Lung (tissue), 12 donors: ENCODE measurements around the gene TPM3. TPM values are rescaled to one million over a fixed set of nuclear protein-coding genes. Genes with fewer than 3 reads are reported as not detected.

Experiments used
- ATAC-seq: fragments of 200-7000 bp; cut with Tn5 transposase; one replicate; pipeline ENCODE4 v1.9.1; 2020; ENCODE audit warnings: moderate number of reproducible peaks; ENCODE audit not compliant: insufficient read depth, low FRiP score
- DNase-seq, 3 donors: peaks; one replicate each; pipeline ENCODE4 v3.0.0-alpha.2; 2013 to 2017
- H3K27ac ChIP-seq, 2 donors: one replicate each; pipeline ENCODE4 v1.5.1; 2013; ENCODE audit warnings: mild to moderate bottlenecking in 2 of 2, moderate library complexity in 2 of 2, control low read depth in 1 of 2, inconsistent platforms in 1 of 2, low read depth in 1 of 2, low read length in 1 of 2
- H3K27me3 ChIP-seq, 3 donors: one replicate each; pipeline ENCODE4 v1.5.1; 2013; ENCODE audit warnings: low read length in 2 of 3; ENCODE audit not compliant: control insufficient read depth in 3 of 3, insufficient read depth in 3 of 3
- H3K36me3 ChIP-seq, 4 donors: one replicate each; pipeline ENCODE4 v1.5.1; 2013; ENCODE audit warnings: low read length in 4 of 4, mild to moderate bottlenecking in 1 of 4, moderate library complexity in 1 of 4; ENCODE audit not compliant: control insufficient read depth in 4 of 4, insufficient read depth in 4 of 4
- H3K4me1 ChIP-seq, 5 donors: one replicate each; pipeline ENCODE4 v1.5.1; 2013; ENCODE audit warnings: low read length in 5 of 5, mild to moderate bottlenecking in 2 of 5, moderate library complexity in 1 of 5; ENCODE audit not compliant: control insufficient read depth in 5 of 5, insufficient read depth in 5 of 5
- H3K4me3 ChIP-seq: one replicate; pipeline ENCODE4 v1.5.1; 2013; ENCODE audit warnings: mild to moderate bottlenecking, control low read depth, moderate library complexity
- H3K9ac ChIP-seq, 2 donors: one replicate each; pipeline ENCODE4 v1.5.1; 2013; ENCODE audit warnings: low read length in 2 of 2, control low read depth in 1 of 2; ENCODE audit not compliant: insufficient read depth in 1 of 2
- H3K9me3 ChIP-seq, 4 donors: one replicate each; pipeline ENCODE4 v1.5.1; 2013; ENCODE audit warnings: low read length in 3 of 4, mild to moderate bottlenecking in 1 of 4, moderate library complexity in 1 of 4; ENCODE audit not compliant: control insufficient read depth in 4 of 4, insufficient read depth in 3 of 4
- WGBS, 2 donors: extraction: QIAGEN DNeasy Blood & Tissue Kit; methylation state at CpG; one replicate each; pipeline ENCODE4 v1.1.7; 2013; 5-methylcytosine and 5-hydroxymethylcytosine counted together
- polyA plus RNA-seq, 2 donors: library from polyadenylated mRNA; stranded (reverse); fragments of 200-250 nt; gene quantifications; one replicate each; pipeline ENCODE4 v1.2.1, GENCODE V29; 2013
- total RNA-seq, 2 donors: library from RNA; depleted of rRNA in 1 of 2; stranded (reverse); fragments of >200 nt in 1 of 2; gene quantifications; one replicate each; pipeline ENCODE4 v1.2.1, GENCODE V29; 2014 to 2021
- TF ChIP-seq, protein P1 (sequence below): IDR thresholded peaks from 2 replicates; pipeline ENCODE4 v1.5.1; 2012; ENCODE audit warnings: mild to moderate bottlenecking; ENCODE audit errors: control extremely low read depth, extremely low read depth
- donor health status: control.
- donor health status: control.
- donor health status: Bipolar disorder and iron deficiency.
- donor health status: healthy.
- donor health status: DM: yes; HTN: yes; CAD: no.

TPM3 gene
- total and polyA plus RNA-seq, 4 donors, result 164 to 482 (median 306) TPM

DNA sequence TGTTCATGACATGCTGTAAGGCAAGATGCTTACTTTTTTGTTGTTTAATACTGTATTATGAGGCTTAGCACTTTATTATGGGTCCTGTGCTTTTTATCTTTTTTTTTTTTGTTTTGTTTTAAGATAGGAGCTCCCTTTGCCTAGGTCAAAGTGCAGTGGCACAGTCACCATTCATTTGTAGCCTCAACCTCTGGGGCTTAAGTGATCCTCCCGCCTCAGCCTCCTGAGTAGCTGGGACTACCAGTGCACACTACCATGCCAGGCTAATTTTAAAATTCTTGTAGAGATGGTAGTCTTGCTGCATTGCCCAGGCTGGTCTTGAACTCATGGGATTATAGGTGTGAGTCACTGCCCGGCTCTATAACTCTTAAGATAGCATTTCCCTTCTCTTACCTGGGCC, 33.5 kb upstream of the TPM3 start:
- H3K36me3 ChIP-seq, result peaks cover 4 to 34% (median 24%) of the 10 kb centered on the region in 4 donors
- WGBS, 2 donors, result 94 to 100% methylated on average over 2 of the region's 2 CpGs
- H3K4me1 ChIP-seq, result peaks cover 0 to 9% (median 0%) of the 10 kb centered on the region in 5 donors
- H3K9ac ChIP-seq, result no peak overlapping the region
- no peak overlapping the region for H3K4me3 ChIP-seq
- no peak overlapping the region for H3K27ac ChIP-seq
- TF ChIP-seq, protein P1, sequence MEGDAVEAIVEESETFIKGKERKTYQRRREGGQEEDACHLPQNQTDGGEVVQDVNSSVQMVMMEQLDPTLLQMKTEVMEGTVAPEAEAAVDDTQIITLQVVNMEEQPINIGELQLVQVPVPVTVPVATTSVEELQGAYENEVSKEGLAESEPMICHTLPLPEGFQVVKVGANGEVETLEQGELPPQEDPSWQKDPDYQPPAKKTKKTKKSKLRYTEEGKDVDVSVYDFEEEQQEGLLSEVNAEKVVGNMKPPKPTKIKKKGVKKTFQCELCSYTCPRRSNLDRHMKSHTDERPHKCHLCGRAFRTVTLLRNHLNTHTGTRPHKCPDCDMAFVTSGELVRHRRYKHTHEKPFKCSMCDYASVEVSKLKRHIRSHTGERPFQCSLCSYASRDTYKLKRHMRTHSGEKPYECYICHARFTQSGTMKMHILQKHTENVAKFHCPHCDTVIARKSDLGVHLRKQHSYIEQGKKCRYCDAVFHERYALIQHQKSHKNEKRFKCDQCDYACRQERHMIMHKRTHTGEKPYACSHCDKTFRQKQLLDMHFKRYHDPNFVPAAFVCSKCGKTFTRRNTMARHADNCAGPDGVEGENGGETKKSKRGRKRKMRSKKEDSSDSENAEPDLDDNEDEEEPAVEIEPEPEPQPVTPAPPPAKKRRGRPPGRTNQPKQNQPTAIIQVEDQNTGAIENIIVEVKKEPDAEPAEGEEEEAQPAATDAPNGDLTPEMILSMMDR, result no peak
- no peaks in the 10 kb centered on the region for H3K9me3 ChIP-seq
- H3K27me3 ChIP-seq, result no peaks in the 10 kb centered on the region
- ATAC-seq (no peak), DNase-seq (no peak)

DNA sequence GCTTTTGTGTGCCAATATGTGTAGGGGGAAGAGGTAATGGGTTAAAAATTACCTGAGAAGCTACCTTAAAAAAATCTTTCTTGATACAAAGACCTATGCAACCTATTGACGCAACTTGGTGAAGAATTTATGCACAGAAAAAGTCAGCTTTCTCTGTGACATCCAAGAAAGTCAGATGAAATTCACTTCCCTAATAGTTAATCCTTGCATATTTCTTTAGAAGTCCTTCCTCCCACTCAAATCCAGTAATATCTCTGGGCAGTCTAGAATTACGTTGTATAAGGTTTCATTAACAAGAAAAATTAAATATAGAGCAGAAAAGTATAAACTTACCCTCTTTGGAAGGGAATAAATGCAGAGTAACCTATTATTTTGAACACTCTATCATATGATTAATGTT, 31.7 kb upstream of the TPM3 start:
- TF ChIP-seq, protein P1, result no peak
- Histone ChIP-seq H3K9me3 (no peaks in the 10 kb centered on the region), H3K9ac (no peak overlapping the region), H3K27ac (no peak overlapping the region), H3K4me3 (no peak overlapping the region), H3K27me3 (no peaks in the 10 kb centered on the region), H3K4me1 (peaks cover 0 to 18% (median 9%) of the 10 kb centered on the region in 5 donors), H3K36me3 (peaks cover 11 to 24% (median 17%) of the 10 kb centered on the region in 4 donors)
- 54 to 76% methylated on average over 2 of the region's 2 CpGs for WGBS, 2 donors
- ATAC-seq (no peak), DNase-seq (no peak)

DNA sequence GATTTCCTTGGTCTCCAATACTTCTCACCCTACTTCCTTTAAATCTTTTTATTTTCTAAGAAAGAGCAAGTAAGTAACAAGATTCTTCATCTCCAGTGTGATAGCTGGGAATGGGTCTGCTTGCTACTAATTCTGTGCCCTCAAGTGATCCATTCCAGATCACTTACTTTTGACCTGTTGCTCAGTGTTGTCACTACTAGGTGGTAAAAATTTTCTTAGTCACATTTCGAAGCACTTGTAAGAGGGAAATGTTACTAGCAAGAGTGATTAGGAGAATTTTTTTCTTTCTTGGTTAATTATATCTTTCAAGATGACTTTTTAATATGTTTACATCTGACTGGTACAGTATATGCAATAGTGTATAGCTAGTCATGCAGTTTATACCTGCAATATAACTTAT, 31.0 kb upstream of the TPM3 start:
- 58 to 73% methylated on average over 1 of the region's 1 CpG for WGBS, 2 donors
- H3K36me3 ChIP-seq, result peaks cover 9 to 27% (median 14%) of the 10 kb centered on the region in 4 donors
- H3K4me1 ChIP-seq, result peaks cover 0 to 23% (median 12%) of the 10 kb centered on the region in 5 donors
- H3K27me3 ChIP-seq, result no peaks in the 10 kb centered on the region
- no peak overlapping the region for H3K9ac ChIP-seq
- peak overlapping the region in 1 of 2 donors; percentile 4 for H3K27ac ChIP-seq
- no peaks in the 10 kb centered on the region for H3K9me3 ChIP-seq
- TF ChIP-seq, protein P1, result no peak
- ATAC-seq, result no peak
- DNase-seq, result no peak
- H3K4me3 ChIP-seq, result no peak overlapping the region

DNA sequence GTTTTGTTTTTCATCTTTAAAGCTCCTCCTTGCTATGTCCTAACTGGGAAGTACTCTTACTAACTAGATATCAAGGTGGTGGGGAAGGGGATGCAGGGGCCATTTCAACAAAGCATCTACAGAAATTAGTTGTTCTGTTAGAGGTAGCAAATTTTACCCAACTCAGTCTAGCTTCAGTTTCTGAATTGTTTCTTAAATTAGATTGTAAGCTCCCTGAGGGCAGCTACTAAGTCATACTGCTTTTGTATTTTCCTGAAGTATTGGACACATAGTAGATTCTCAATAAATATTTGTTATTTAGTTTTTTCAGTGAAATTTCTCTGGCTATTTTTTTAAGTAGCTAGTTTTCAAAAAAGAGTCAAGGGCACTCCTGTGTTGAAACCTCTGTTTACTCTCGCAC, 30.6 kb upstream of the TPM3 start:
- H3K27ac ChIP-seq, result peak overlapping the region in 1 of 2 donors; percentile 4
- H3K4me1 ChIP-seq, result peaks cover 0 to 23% (median 12%) of the 10 kb centered on the region in 5 donors
- WGBS, 2 donors, result 56 to 58% methylated on average over 1 of the region's 1 CpG
- peak overlapping the region; percentile 93 to 95 for H3K9ac ChIP-seq
- DNase-seq, result peak in 2 of 3 donors; percentile 9 to 13
- H3K36me3 ChIP-seq, result peaks cover 9 to 27% (median 14%) of the 10 kb centered on the region in 4 donors
- TF ChIP-seq, protein P1, result no peak
- H3K9me3 ChIP-seq, result no peaks in the 10 kb centered on the region
- H3K4me3 ChIP-seq, result no peak overlapping the region
- no peaks in the 10 kb centered on the region for H3K27me3 ChIP-seq
- no peak for ATAC-seq
